ENCODE results near the gene ANKRD13D. TPM values are rescaled to one million over a fixed set of nuclear protein-coding genes. Genes with fewer than 3 reads are reported as not detected.
A peak's percentile ranks its signal among the peaks of the same experiment; 100 is the strongest.

The ANKRD13D gene
- total and polyA plus RNA-seq, 2 of the 8 experiments (the other 6 are each of a cell fraction or from before 2014, with no cell fraction given): 24.9 to 26.5 TPM

GRCh38 chr11:67242548-67242947, 46.6 kb upstream of the ANKRD13D start:
- H3K79me1 ChIP-seq (ENCODE audit: low read depth, low read length): peaks cover 13% of the 10 kb centered on the region; the same call in 1 of the 2 replicates
- ChIA-PET POLR2A (ENCODE audit: partially characterized antibody) (interaction anchor here (3.2 kb wide), 1 partner anchor 12 kb away, joined by 15 read pairs; no protein-coding TSS in a partner anchor), CTCF (ENCODE audit: partially characterized antibody) (no interaction called here)
- no peak overlapping the region for H2AK5ac ChIP-seq (ENCODE audit: low read depth, low read length)
- peaks cover 22 to 55% (median 38%) of the 10 kb centered on the region in 4 experiments for H3K36me3 ChIP-seq (ENCODE audit: control insufficient read depth in 2 of 4, insufficient read depth in 4 of 4, low read length in 3 of 4)
- H2BK15ac ChIP-seq (ENCODE audit: low read length): no peak overlapping the region
- no peak overlapping the region for H3K23ac ChIP-seq (ENCODE audit: insufficient read length)
- H3K23me2 ChIP-seq (ENCODE audit: low read depth, low read length): peaks cover 11% of the 10 kb centered on the region
- no peak overlapping the region for H2BK5ac ChIP-seq (ENCODE audit: low read depth, low read length)
- H2BK120ac ChIP-seq (replicated peaks; ENCODE audit: low read depth, low read length): no peak overlapping the region
- H3K56ac ChIP-seq (replicated peaks; ENCODE audit: insufficient read length, low read depth, low read length): no peak overlapping the region
- no peak overlapping the region for H3K18ac ChIP-seq (ENCODE audit: extremely low read depth, low read length)
- no peak for FAIRE-seq
- no peak overlapping the region; the same call in 1 of the 2 replicates for H4K8ac ChIP-seq (ENCODE audit: extremely low read depth, insufficient read depth, low read length)
- H4K91ac ChIP-seq (replicated peaks; ENCODE audit: insufficient read length, low read length): no peak overlapping the region
- H3K9me3 ChIP-seq (ENCODE audit: insufficient read depth in 2 of 2, low read depth in 1 of 2, low read length in 1 of 2): no peaks in the 10 kb centered on the region
- no peak overlapping the region for H4K5ac ChIP-seq (ENCODE audit: insufficient read length, low read depth, low read length)
- peaks cover 6 to 8% (median 7%) of the 10 kb centered on the region in 4 experiments; a peak in 5 of 7 replicates for H3K4me1 ChIP-seq (replicated peaks in 1 of 4; ENCODE audit: control insufficient read depth in 3 of 4, insufficient read depth in 4 of 4, low read length in 3 of 4)
- H3K4ac ChIP-seq (replicated peaks; ENCODE audit: insufficient read length, low read depth, low read length): no peak overlapping the region
- no peak overlapping the region for H2BK20ac ChIP-seq (ENCODE audit: low read length)
- no peak overlapping the region for H2BK12ac ChIP-seq (ENCODE audit: low read depth, low read length)
- DNase-seq (ENCODE audit: low read depth in 1 of 2, low spot score in 2 of 2): no peak
- H3K4me2 ChIP-seq (ENCODE audit: insufficient read depth in 1 of 2, low read depth in 2 of 2, low read length in 2 of 2): peak overlapping the region; percentile 29 to 81; a peak in 3 of 4 replicates
- peak overlapping the region in 2 of 4 experiments; percentile 24 to 37; a peak in 2 of 7 replicates for H3K9ac ChIP-seq (replicated peaks in 1 of 4; ENCODE audit: extremely low read depth in 1 of 4, low read depth in 3 of 4, low read length in 3 of 4)
- H4K20me1 ChIP-seq (replicated peaks in 1 of 2; ENCODE audit: control insufficient read depth in 1 of 2, insufficient read depth in 2 of 2, low read length in 2 of 2): peaks cover 3 to 14% of the 10 kb centered on the region in 2 experiments
- H3K79me2 ChIP-seq (ENCODE audit: control insufficient read depth in 1 of 2, insufficient read depth in 2 of 2, low read length in 2 of 2): peaks cover 14 to 46% of the 10 kb centered on the region in 2 experiments
- 93% methylated on average over 1 of the region's 1 CpG; no CpG with 5 or more reads in 1 of the 2 experiments for WGBS, 2 experiments (ENCODE audit: extremely low coverage in 1 of 2, insufficient coverage in 1 of 2, insufficient read length in 1 of 2, insufficient replicate concordance in 2 of 2, low coverage in 1 of 2, low lambda C conversion rate in 2 of 2, missing lambda C conversion rate in 1 of 2)
- H3K4me3 ChIP-seq (ENCODE audit: extremely low read depth in 1 of 4, insufficient read depth in 2 of 4, low read depth in 3 of 4, low read length in 4 of 4): peak overlapping the region in 1 of 4 experiments; percentile 90; a peak in 1 of 8 replicates
- no peaks in the 10 kb centered on the region for H3K27me3 ChIP-seq (replicated peaks in 1 of 4; ENCODE audit: control insufficient read depth in 3 of 4, extremely low read depth in 1 of 4, insufficient read depth in 3 of 4, low read length in 3 of 4)
- TF ChIP-seq TBP (IDR thresholded peaks at IDR 0.05; ENCODE audit: low read depth, low read length) (no peak), POLR2A (IDR thresholded peaks at IDR 0.05; ENCODE audit: control extremely low read depth in 1 of 2, low read depth in 2 of 2, low read length in 2 of 2) (no peak), TCF12 (IDR thresholded peaks at IDR 0.05; ENCODE audit: low read depth, low read length) (no peak), GABPA (IDR thresholded peaks at IDR 0.05; ENCODE audit: borderline replicate concordance, insufficient read depth, low read length) (no peak), EGR1 (IDR thresholded peaks at IDR 0.05; ENCODE audit: borderline replicate concordance, low read depth, low read length) (no peak), HDAC6 (IDR thresholded peaks at IDR 0.05; ENCODE audit: low read depth, low read length) (no peak)
- no peak overlapping the region for H3K14ac ChIP-seq (ENCODE audit: insufficient read length)
- no peak overlapping the region for H3K27ac ChIP-seq (ENCODE audit: low read depth, low read length)
- H2AFZ ChIP-seq (ENCODE audit: low read length): no peak overlapping the region
